Heart right ventricle (tissue), 16 donors: ENCODE results near the gene MAGI3. TPM values are rescaled to one million over a fixed set of nuclear protein-coding genes. Genes with fewer than 3 reads are reported as not detected.

Experiments
- ATAC-seq, 8 donors: fragments of 200-7000 bp; cut with Tn5 transposase; one replicate each; pipeline ENCODE4 v1.9.1; 2020; ENCODE audit warnings: mild to moderate bottlenecking in 8 of 8, moderate library complexity in 8 of 8, moderate number of reproducible peaks in 1 of 8
- DNase-seq, 2 donors: peaks; one replicate each; pipeline ENCODE4 v3.0.0-alpha.2; 2020
- H3K27ac ChIP-seq, 10 donors: fragments of 200-600 bp; sonication (generic) in 2 of 10; one replicate each; pipeline versions ENCODE4 v1.5.0 to v1.8.0; 2020 to 2022; ENCODE audit warnings: mild to moderate bottlenecking in 3 of 10
- H3K27me3 ChIP-seq, 7 donors: fragments of 200-600 bp; one replicate each; pipeline ENCODE4 v1.8.0; 2021 to 2022; ENCODE audit warnings: mild to moderate bottlenecking in 2 of 7
- H3K36me3 ChIP-seq, 9 donors: fragments of 200-600 bp; sonication (generic) in 1 of 9; one replicate each; pipeline versions ENCODE4 v1.5.0 to v1.8.0; 2020 to 2022; ENCODE audit warnings: mild to moderate bottlenecking in 2 of 9
- H3K4me1 ChIP-seq, 9 donors: fragments of 200-600 bp; sonication (generic) in 1 of 9; one replicate each; pipeline versions ENCODE4 v1.5.0 to v1.8.0; 2020 to 2022; ENCODE audit warnings: mild to moderate bottlenecking in 4 of 9
- H3K4me3 ChIP-seq, 10 donors: fragments of 200-600 bp; sonication (generic) in 2 of 10; one replicate each; pipeline versions ENCODE4 v1.5.0 to v1.8.0; 2020 to 2022; ENCODE audit warnings: mild to moderate bottlenecking in 7 of 10, moderate library complexity in 2 of 10
- H3K9me3 ChIP-seq, 11 donors: fragments of 200-600 bp in 10 of 11; sonication (generic) in 2 of 11; one replicate each; pipeline versions ENCODE4 v1.5.0 to v1.8.0; 2013 to 2022; ENCODE audit warnings: mild to moderate bottlenecking in 2 of 11, control low read depth in 1 of 11, moderate library complexity in 1 of 11
- CTCF ChIP-seq, 9 donors: fragments of 200-600 bp; sonication (generic) in 2 of 9; IDR thresholded peaks; one replicate each; pipeline versions ENCODE4 v1.5.0 to v1.8.0; 2021 to 2022; ENCODE audit warnings: antibody characterized with exemption in 9 of 9, mild to moderate bottlenecking in 5 of 9, moderate library complexity in 1 of 9
- WGBS, 2 donors: extraction: QIAGEN DNeasy Blood & Tissue Kit; methylation state at CpG; one replicate each; pipeline ENCODE4 v1.1.7; 2013; ENCODE audit warnings: inconsistent platforms in 1 of 2; 5-methylcytosine and 5-hydroxymethylcytosine counted together
- intact Hi-C, 10 donors: fragments of 100-400 bp; cut with DNase I; formaldehyde crosslinking; loops; one replicate each; pipeline versions ENCODE4 v1.11.1 to v1.14.2; 2022
- polyA plus RNA-seq, 2 donors: library from polyadenylated mRNA; stranded (reverse); fragments of 200-250 nt; gene quantifications; one replicate each; pipeline ENCODE4 v1.2.3, GENCODE V29; 2013
- total RNA-seq, 10 donors: library from RNA; stranded (reverse); fragmentation: NEBNext Ultra II Directional in 3 of 10; extraction: Animal tissue kit (Norgen Biotek cat#: 25700) in 3 of 10; gene quantifications; one replicate each; pipeline versions ENCODE4 v1.2.1 to v1.2.4, GENCODE V29; 2021 to 2023
- donor health status: Arrhythmogenic right ventricular cardiomyopathy.
- donor health status: ischemic (EF 13 %, LVEDD 7.1; RV severe dilation, severe dysfunction).
- donor health status: healthy with polysubstance abuse.
- donor health status: DM: no; HTN: yes; CAD: no.
- donor health status: DM: no; HTN: no; CAD: no.
- donor health status: ischemic (EF 25% LVEDD 6.9; RV normal size, moderate dysfunction).
- donor health status: ischemic (EF 25% LVEDD 5.7; RV mildly dilated, moderate dysfunction).
- donor health status: healthy.
- donor health status: DM: yes; HTN: yes; CAD: no.
- donor health status: Ischemic cardiomyopathy.
- donor health status: ischemic (EF 35%, LVEDD 5.7; RV mildly dilated, moderate dysfunction).
- donor health status: nonischemic (EF 11% LVEDD 7.7; RV severe dilation, severe dysfunction).
- donor health status: DM: yes; HTN: yes; CAD: no.
- donor health status: PGD.
- donor health status: ischemic (EF 29% LVEDD 5.4; RV normal size, mild dysfunction).
- donor health status: nonischemic (EF 23%, LVEDD 6.1; RV moderate dilation, normal function).

MAGI3 gene
- total and polyA plus RNA-seq, 12 donors = 2.2 to 9.4 (median 7.5) TPM

- Histone ChIP-seq H3K27ac (no peak overlapping the region), H3K4me1 (peaks cover 0 to 44% (median 5%) of the 10 kb centered on the region in 9 donors), H3K9me3 (no peaks in the 10 kb centered on the region), H3K36me3 (no peaks in the 10 kb centered on the region), H3K4me3 (no peak overlapping the region), H3K27me3 (no peaks in the 10 kb centered on the region)
- TF ChIP-seq CTCF (IDR thresholded peaks at IDR 0.05) = no peak
- no peak for ATAC-seq
- DNase-seq = no peak
- 55 to 82% methylated on average over 1 of the region's 1 CpG for WGBS, 2 donors
- intact Hi-C loops = loop anchor here in 5 of 10 donors (5.0 to 10.0 kb wide), 3 partner anchors 309 to 319 kb away; no protein-coding TSS in a partner anchor
These were observed 63.4 kb downstream of the MAGI3 start for GRCh38 chr1:113453771-113454083.

GRCh38 chr1:113455374-113455773 lies 65.1 kb downstream of the MAGI3 start:
- Histone ChIP-seq H3K27me3 (no peaks in the 10 kb centered on the region), H3K9me3 (no peaks in the 10 kb centered on the region), H3K4me1 (peaks cover 0 to 44% (median 11%) of the 10 kb centered on the region in 9 donors), H3K36me3 (no peaks in the 10 kb centered on the region), H3K4me3 (no peak overlapping the region), H3K27ac (no peak overlapping the region)
- DNase-seq (no peak), ATAC-seq (no peak)
- 97 to 98% methylated on average over 1 of the region's 1 CpG for WGBS, 2 donors
- intact Hi-C loops = loop anchor here in 2 of 10 donors (10.0 kb wide), 2 partner anchors 311 to 321 kb away; no protein-coding TSS in a partner anchor
- TF ChIP-seq CTCF (IDR thresholded peaks at IDR 0.05) = no peak

GRCh38 chr1:113456967-113457366 lies 66.7 kb downstream of the MAGI3 start:
- no peaks in the 10 kb centered on the region for H3K27me3 ChIP-seq
- ATAC-seq = peak in 7 of 8 donors; percentile 64 to 95 (median 75)
- H3K36me3 ChIP-seq = no peaks in the 10 kb centered on the region
- H3K4me3 ChIP-seq = no peak overlapping the region
- DNase-seq = peak in 1 of 2 donors; percentile 13
- H3K4me1 ChIP-seq = peaks cover 0 to 37% (median 7%) of the 10 kb centered on the region in 9 donors
- WGBS, 2 donors = 62 to 64% methylated on average over 2 of the region's 2 CpGs
- no peak overlapping the region for H3K27ac ChIP-seq
- peaks cover 0 to 9% (median 0%) of the 10 kb centered on the region in 11 donors for H3K9me3 ChIP-seq
- no peak for TF ChIP-seq CTCF (IDR thresholded peaks at IDR 0.05)
- intact Hi-C loops = loop anchor here in 2 of 10 donors (10.0 kb wide), 2 partner anchors 312 to 322 kb away; no protein-coding TSS in a partner anchor

- no peak for DNase-seq
- Histone ChIP-seq H3K4me3 (no peak overlapping the region), H3K4me1 (peaks cover 0 to 19% (median 0%) of the 10 kb centered on the region in 9 donors), H3K27me3 (no peaks in the 10 kb centered on the region), H3K36me3 (no peaks in the 10 kb centered on the region), H3K9me3 (peaks cover 0 to 20% (median 0%) of the 10 kb centered on the region in 11 donors), H3K27ac (no peak overlapping the region)
- ATAC-seq = no peak
- TF ChIP-seq CTCF (IDR thresholded peaks at IDR 0.05) = no peak
- intact Hi-C loops = loop anchor here in 2 of 10 donors (10.0 kb wide), 2 partner anchors 314 to 324 kb away; no protein-coding TSS in a partner anchor
These were observed 69.0 kb downstream of the MAGI3 start for GRCh38 chr1:113459279-113459678.
